Activated naive CD8-positive, alpha-beta T cell treated with anti-CD3 and anti-CD28 coated beads for 36 hours (primary cell): Measurements from ENCODE around the gene IRF4. TPM values are rescaled to one million over a fixed set of nuclear protein-coding genes. Genes with fewer than 3 reads are reported as not detected.
A peak's percentile ranks its signal among the peaks of the same experiment; 100 is the strongest.
"Not testable (repeated sequence)": the region's sequence is repeated elsewhere in the genome, so short reads cannot be mapped to it uniquely, and the experiment has no call there.

Experiments used
- DNase-seq: peaks from one replicate; pipeline ENCODE4 v3.0.0; 2021
- H3K27ac Mint-ChIP-seq: one replicate; pipeline ENCODE4 v1.8.0; 2022; ENCODE audit warnings: mild to moderate bottlenecking, moderate library complexity, mixed read lengths
- H3K27me3 Mint-ChIP-seq: one replicate; pipeline ENCODE4 v1.8.0; 2022; ENCODE audit warnings: mild to moderate bottlenecking, mixed read lengths
- H3K36me3 Mint-ChIP-seq: one replicate; pipeline ENCODE4 v1.8.0; 2021; ENCODE audit warnings: mild to moderate bottlenecking, mixed read lengths
- H3K4me1 Mint-ChIP-seq: one replicate; pipeline ENCODE4 v1.8.0; 2021; ENCODE audit warnings: mixed read lengths
- H3K4me3 Mint-ChIP-seq: one replicate; pipeline ENCODE4 v1.8.0; 2022; ENCODE audit warnings: mild to moderate bottlenecking, moderate library complexity, mixed read lengths
- H3K9me3 Mint-ChIP-seq: one replicate; pipeline ENCODE4 v1.8.0; 2022; ENCODE audit warnings: mixed read lengths
- total RNA-seq, 2 experiments: library from RNA; stranded (reverse); gene quantifications; one replicate each; pipeline ENCODE4 v1.2.3, GENCODE V29; 2021

The IRF4 gene
- total RNA-seq, 2 experiments from 2014 or later: 432 to 438 TPM

- Mint-ChIP-seq H3K36me3 (peaks cover 4% of the 10 kb centered on the region), H3K4me3 (no peak overlapping the region), H3K4me1 (peaks cover 24% of the 10 kb centered on the region), H3K27ac (no peak overlapping the region), H3K9me3 (peaks cover 5% of the 10 kb centered on the region), H3K27me3 (no peaks in the 10 kb centered on the region)
- DNase-seq: no peak
These were observed 29.7 kb downstream of the IRF4 start for GRCh38 chr6:421211-421610.

DNA sequence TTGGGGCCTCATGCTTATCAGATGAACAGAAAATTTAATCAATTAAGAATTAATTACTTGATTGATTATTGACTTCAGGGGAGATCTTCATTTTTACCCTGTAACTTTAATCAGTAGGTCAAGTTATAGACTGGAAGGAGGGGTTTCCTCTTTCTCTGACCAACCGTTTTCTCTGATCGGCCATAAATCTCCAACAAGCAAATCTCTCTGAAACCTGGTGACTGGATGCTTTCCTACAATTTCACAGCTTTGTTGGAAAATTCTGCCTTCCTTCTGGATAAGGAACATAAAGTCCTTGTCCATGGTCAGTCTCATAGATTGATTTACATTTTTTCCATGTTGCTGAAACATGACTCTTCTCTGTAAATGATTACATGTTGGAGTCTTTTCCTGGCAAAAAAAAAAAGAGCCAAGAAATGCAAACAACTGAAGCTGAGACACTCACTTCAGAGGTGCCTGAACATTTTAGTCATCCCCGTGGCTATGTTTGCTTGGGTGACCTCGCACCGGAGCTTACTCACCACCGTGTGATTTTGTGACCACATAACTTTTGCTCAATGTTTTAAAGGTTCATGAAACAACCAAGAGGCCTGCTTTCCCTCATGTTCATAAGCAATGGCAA lies 31.0 kb downstream of the IRF4 start:
- H3K9me3 Mint-ChIP-seq: peaks cover 3% of the 10 kb centered on the region
- peak overlapping the region; percentile 87 for H3K27ac Mint-ChIP-seq
- H3K27me3 Mint-ChIP-seq: no peaks in the 10 kb centered on the region
- peaks cover 2% of the 10 kb centered on the region for H3K36me3 Mint-ChIP-seq
- peak; percentile 72 for DNase-seq
- H3K4me1 Mint-ChIP-seq: peaks cover 24% of the 10 kb centered on the region
- no peak overlapping the region for H3K4me3 Mint-ChIP-seq

DNA sequence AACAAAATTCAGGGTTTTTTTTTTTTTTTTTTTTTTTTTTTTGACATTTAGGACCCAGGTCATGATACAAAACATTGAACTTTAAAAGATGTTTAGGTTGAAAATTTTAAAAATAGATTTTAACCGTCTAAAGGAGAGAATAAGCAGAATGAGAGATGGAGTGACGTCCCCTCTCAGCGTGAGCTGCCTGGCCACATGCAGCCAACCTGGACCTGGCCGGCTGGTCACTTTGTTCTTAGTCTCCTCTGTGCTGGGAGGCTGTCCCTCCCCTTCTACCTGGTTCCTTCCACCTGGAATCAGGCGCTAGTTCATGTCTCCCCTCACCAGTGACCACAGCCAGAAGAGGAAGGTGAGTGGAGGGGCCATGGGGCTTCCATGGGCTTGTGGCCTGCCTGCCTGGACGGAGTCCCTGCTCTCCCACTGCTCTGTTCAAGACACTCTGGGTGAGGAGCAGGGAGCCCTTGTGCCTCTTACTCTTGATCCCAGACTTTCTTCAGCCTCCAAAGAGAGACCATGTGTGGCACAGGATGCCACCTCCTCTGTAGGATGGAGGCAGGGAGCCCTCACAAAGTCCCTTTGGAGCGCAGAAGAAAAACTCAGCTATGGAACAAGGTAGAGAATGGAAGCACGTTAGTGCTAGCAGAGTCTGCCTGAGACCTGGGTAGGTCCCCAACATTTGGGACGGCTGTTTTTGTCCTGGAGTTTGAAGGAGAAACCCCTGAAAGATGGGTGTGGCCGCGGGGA lies 31.7 kb downstream of the IRF4 start:
- Mint-ChIP-seq H3K4me1 (peaks cover 24% of the 10 kb centered on the region), H3K27me3 (no peaks in the 10 kb centered on the region), H3K9me3 (peaks cover 3% of the 10 kb centered on the region), H3K4me3 (no peak overlapping the region), H3K27ac (peak overlapping the region; percentile 87), H3K36me3 (peaks cover 2% of the 10 kb centered on the region)
- no peak for DNase-seq

DNA sequence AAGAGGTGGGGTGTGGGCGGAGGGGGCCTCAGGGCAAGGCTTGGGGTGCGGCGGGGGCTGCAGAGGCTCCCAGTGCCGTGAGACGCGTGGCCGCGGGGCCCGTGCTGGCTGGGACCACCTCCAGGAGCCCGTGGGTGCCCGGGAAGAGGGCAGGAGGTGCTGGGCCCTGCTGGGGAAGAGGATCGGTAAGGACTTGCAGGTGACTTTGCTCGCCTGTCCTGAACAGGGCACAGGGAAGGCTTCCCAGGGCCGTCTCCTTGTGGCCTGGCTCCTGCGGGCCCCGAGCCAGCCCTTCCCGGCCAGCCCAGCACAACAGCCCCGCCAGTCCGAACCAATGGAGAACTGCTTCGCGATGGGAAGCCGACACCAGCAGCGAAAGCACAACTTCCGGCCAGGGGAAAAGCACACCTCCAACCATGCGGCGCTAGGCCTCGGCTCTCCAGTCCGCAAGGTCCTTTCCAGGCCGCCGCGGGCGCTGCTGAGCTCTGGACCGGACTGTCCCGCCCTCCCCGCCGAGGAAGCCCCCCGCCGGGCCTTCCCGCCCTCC lies 32.3 kb downstream of the IRF4 start:
- Mint-ChIP-seq H3K36me3 (peaks cover 2% of the 10 kb centered on the region), H3K4me1 (peaks cover 26% of the 10 kb centered on the region), H3K4me3 (no peak overlapping the region), H3K9me3 (peaks cover 3% of the 10 kb centered on the region), H3K27ac (no peak overlapping the region), H3K27me3 (no peaks in the 10 kb centered on the region)
- no peak for DNase-seq

GRCh38 chr6:424741-425417 lies 33.3 kb downstream of the IRF4 start:
- Mint-ChIP-seq H3K9me3 (peaks cover 2% of the 10 kb centered on the region), H3K4me3 (no peak overlapping the region), H3K4me1 (peaks cover 30% of the 10 kb centered on the region), H3K36me3 (peaks cover 2% of the 10 kb centered on the region), H3K27ac (peak overlapping the region; percentile 16), H3K27me3 (no peaks in the 10 kb centered on the region)
- DNase-seq: no peak

DNA sequence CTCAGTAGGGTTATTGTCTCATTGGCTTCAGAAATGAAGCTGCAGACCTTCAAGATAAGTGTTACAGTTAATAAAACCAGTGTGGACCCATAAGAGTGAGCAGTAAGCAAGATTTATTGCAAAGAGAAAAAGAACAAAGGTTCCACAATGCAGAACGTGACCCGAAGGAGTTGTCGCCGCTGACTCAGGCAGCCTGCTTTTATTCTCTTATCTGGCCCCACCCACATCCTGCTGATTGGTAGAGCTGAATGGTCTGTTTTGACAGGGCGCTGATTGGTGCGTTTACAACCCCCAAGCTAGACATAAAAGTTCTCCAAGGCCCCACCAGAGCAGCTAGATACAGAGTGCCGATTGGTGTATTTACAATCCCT lies 33.9 kb downstream of the IRF4 start:
- not testable (repeated sequence) for H3K27me3 Mint-ChIP-seq, H3K36me3 Mint-ChIP-seq, H3K4me3 Mint-ChIP-seq, DNase-seq, H3K9me3 Mint-ChIP-seq
- H3K4me1 Mint-ChIP-seq: peaks cover 33% of the 10 kb centered on the region
- peak overlapping the region; percentile 45 for H3K27ac Mint-ChIP-seq

- H3K36me3 Mint-ChIP-seq, H3K27me3 Mint-ChIP-seq, H3K27ac Mint-ChIP-seq, DNase-seq, H3K4me3 Mint-ChIP-seq, H3K9me3 Mint-ChIP-seq: not testable (repeated sequence)
- H3K4me1 Mint-ChIP-seq: peaks cover 38% of the 10 kb centered on the region
These were observed 34.7 kb downstream of the IRF4 start for GRCh38 chr6:426198-426738.

GRCh38 chr6:428047-428603 lies 36.6 kb downstream of the IRF4 start:
- H3K4me3 Mint-ChIP-seq: no peak overlapping the region
- no peaks in the 10 kb centered on the region for H3K27me3 Mint-ChIP-seq
- no peaks in the 10 kb centered on the region for H3K36me3 Mint-ChIP-seq
- no peak for DNase-seq
- H3K4me1 Mint-ChIP-seq: peaks cover 49% of the 10 kb centered on the region
- no peak overlapping the region for H3K27ac Mint-ChIP-seq
- peaks cover 5% of the 10 kb centered on the region for H3K9me3 Mint-ChIP-seq

GRCh38 chr6:429515-430121 lies 38.1 kb downstream of the IRF4 start:
- H3K9me3 Mint-ChIP-seq: peaks cover 5% of the 10 kb centered on the region
- peak overlapping the region; percentile 62 for H3K27ac Mint-ChIP-seq
- no peaks in the 10 kb centered on the region for H3K36me3 Mint-ChIP-seq
- DNase-seq: no peak
- H3K4me1 Mint-ChIP-seq: peaks cover 51% of the 10 kb centered on the region
- H3K27me3 Mint-ChIP-seq: no peaks in the 10 kb centered on the region
- no peak overlapping the region for H3K4me3 Mint-ChIP-seq

- peak overlapping the region; percentile 84 for H3K27ac Mint-ChIP-seq
These were observed 40.0 kb downstream of the IRF4 start for GRCh38 chr6:431504-431903.

DNA sequence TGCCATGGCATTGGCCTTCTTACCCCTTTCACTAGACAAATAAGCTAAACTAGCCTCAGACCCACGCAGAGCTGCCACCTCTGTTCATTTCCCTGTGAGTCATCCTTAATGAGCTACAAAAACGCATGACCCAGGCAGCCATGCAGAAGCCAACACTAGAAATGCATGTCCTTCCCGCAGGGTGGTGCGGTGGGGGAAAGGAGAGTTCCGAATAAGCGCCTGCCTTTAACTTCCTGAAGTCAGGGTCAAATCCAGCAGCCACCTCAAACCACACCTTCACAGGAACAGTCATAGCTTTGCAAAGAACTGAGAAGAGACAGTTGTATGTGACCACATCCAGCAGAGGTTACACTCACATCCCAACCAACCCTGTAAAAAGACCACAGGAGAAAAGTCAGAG lies 40.4 kb downstream of the IRF4 start:
- DNase-seq: peak; percentile 70
- no peaks in the 10 kb centered on the region for H3K36me3 Mint-ChIP-seq
- no peak overlapping the region for H3K4me3 Mint-ChIP-seq
- H3K9me3 Mint-ChIP-seq: peaks cover 5% of the 10 kb centered on the region
- peak overlapping the region; percentile 84 for H3K27ac Mint-ChIP-seq
- H3K4me1 Mint-ChIP-seq: peaks cover 55% of the 10 kb centered on the region
- no peaks in the 10 kb centered on the region for H3K27me3 Mint-ChIP-seq

More at GRCh38 chr6:431504-431903, 40.0 kb downstream of the IRF4 start:
- no peak for DNase-seq
- H3K36me3 Mint-ChIP-seq: no peaks in the 10 kb centered on the region
- peaks cover 5% of the 10 kb centered on the region for H3K9me3 Mint-ChIP-seq
- H3K4me1 Mint-ChIP-seq: peaks cover 55% of the 10 kb centered on the region
- H3K27me3 Mint-ChIP-seq: no peaks in the 10 kb centered on the region
- no peak overlapping the region for H3K4me3 Mint-ChIP-seq

- no peaks in the 10 kb centered on the region for H3K27me3 Mint-ChIP-seq
- peaks cover 50% of the 10 kb centered on the region for H3K4me1 Mint-ChIP-seq
- no peaks in the 10 kb centered on the region for H3K36me3 Mint-ChIP-seq
- peaks cover 5% of the 10 kb centered on the region for H3K9me3 Mint-ChIP-seq
- H3K4me3 Mint-ChIP-seq: peak overlapping the region; percentile 60
- peak overlapping the region; percentile 87 for H3K27ac Mint-ChIP-seq
- no peak for DNase-seq
These were observed 42.6 kb downstream of the IRF4 start for GRCh38 chr6:434051-434705.

DNA sequence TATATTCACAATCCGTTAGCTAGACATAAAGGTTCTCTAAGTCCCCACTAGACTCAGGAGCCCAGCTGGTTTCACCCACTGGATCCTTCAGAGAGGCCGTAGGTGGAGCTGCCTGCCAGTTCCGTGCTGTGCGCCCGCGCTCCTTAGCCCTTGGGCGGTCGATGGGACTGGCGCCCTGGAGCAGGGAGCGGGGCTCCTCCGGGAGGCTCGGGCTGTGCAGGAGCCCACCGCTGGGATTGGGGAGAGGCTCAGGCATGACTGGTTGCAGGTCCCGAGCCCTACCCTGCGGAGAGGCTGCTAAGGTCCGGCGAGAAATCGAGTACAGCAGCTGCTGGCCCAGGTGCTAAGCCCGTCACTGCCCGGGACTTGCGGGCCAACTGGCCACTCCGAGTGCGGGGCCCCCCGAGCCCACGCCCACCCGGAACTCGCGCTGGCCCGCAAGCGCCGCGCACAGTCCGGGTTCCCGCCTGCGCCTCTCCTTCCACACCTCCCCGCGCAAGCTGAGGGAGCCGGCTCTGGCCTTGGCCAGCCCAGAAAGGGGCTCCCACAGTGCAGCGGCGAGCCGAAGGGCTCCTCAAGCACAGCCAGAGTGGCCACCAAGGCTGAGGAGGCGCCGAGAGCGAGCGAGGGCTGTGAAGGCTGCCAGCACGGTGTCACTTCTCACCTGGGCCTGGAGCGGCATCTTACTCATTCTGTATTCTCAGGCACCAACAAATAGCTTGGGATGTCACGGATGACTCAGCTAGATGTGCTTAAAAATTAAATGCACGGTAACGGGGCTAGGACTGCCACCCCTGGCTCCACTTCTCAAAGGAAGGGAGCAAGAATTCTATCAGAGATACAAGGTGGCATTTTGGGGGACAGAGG lies 44.1 kb downstream of the IRF4 start:
- Mint-ChIP-seq H3K27me3 (no peaks in the 10 kb centered on the region), H3K9me3 (peaks cover 5% of the 10 kb centered on the region), H3K36me3 (no peaks in the 10 kb centered on the region), H3K4me1 (peaks cover 37% of the 10 kb centered on the region), H3K4me3 (peak overlapping the region; percentile 60), H3K27ac (no peak overlapping the region)
- no peak for DNase-seq
